ENCODE results near the gene SPSB4.
"Not testable (repeated sequence)": the region's sequence is repeated elsewhere in the genome, so short reads cannot be mapped to it uniquely, and the experiment has no call there.

Gene SPSB4

GRCh38 chr3:141106842-141107241 is 55.7 kb downstream of the SPSB4 start:
- H3K4me3 ChIP-seq (ENCODE audit: low read depth, low read length): no peak overlapping the region
- no peak for TF ChIP-seq CTCF (conservative IDR thresholded peaks at IDR 0.05; ENCODE audit: low read depth, low read length)
- no peak for DNase-seq (ENCODE audit: low read depth)

- DNase-seq (ENCODE audit: low read depth): no peak
- TF ChIP-seq CTCF (conservative IDR thresholded peaks at IDR 0.05; ENCODE audit: low read depth, low read length): no peak
- H3K4me3 ChIP-seq (ENCODE audit: low read depth, low read length): no peak overlapping the region
Observed at GRCh38 chr3:141108039-141108438, 56.9 kb downstream of the SPSB4 start.

GRCh38 chr3:141109751-141110150 is 58.6 kb downstream of the SPSB4 start:
- no peak for DNase-seq (ENCODE audit: low read depth)
- no peak for TF ChIP-seq CTCF (conservative IDR thresholded peaks at IDR 0.05; ENCODE audit: low read depth, low read length)
- H3K4me3 ChIP-seq (ENCODE audit: low read depth, low read length): no peak overlapping the region

GRCh38 chr3:141110322-141110721 is 59.2 kb downstream of the SPSB4 start:
- no peak overlapping the region for H3K4me3 ChIP-seq (ENCODE audit: low read depth, low read length)
- no peak for TF ChIP-seq CTCF (conservative IDR thresholded peaks at IDR 0.05; ENCODE audit: low read depth, low read length)
- DNase-seq (ENCODE audit: low read depth): no peak

- TF ChIP-seq CTCF (conservative IDR thresholded peaks at IDR 0.05; ENCODE audit: low read depth, low read length): no peak
- no peak for DNase-seq (ENCODE audit: low read depth)
- no peak overlapping the region for H3K4me3 ChIP-seq (ENCODE audit: low read depth, low read length)
Observed at GRCh38 chr3:141111364-141112155, 60.4 kb downstream of the SPSB4 start.

GRCh38 chr3:141112686-141113297 is 61.6 kb downstream of the SPSB4 start:
- no peak overlapping the region for H3K4me3 ChIP-seq (ENCODE audit: low read depth, low read length)
- TF ChIP-seq CTCF (conservative IDR thresholded peaks at IDR 0.05; ENCODE audit: low read depth, low read length): no peak
- DNase-seq (ENCODE audit: low read depth): no peak

- not testable (repeated sequence) for H3K4me3 ChIP-seq (ENCODE audit: low read depth, low read length); DNase-seq (ENCODE audit: low read depth)
Observed at GRCh38 chr3:141113680-141114079, 62.5 kb downstream of the SPSB4 start.
